Large intestine (tissue), 3 donors: ENCODE results near the gene DCUN1D2. TPM values are rescaled to one million over a fixed set of nuclear protein-coding genes. Genes with fewer than 3 reads are reported as not detected.

Experiments
- DNase-seq, 2 donors: peaks; one replicate each; pipeline versions ENCODE4 v3.0.0 to v3.0.0-alpha.2; 2013
- H3K27ac ChIP-seq: one replicate; pipeline ENCODE4 v1.5.1; 2013; ENCODE audit warnings: low read length
- H3K27me3 ChIP-seq: 2 replicates; pipeline ENCODE4 v1.6.1; 2013; ENCODE audit warnings: low read length; ENCODE audit not compliant: control insufficient read depth, insufficient read depth
- H3K36me3 ChIP-seq: 2 replicates; pipeline ENCODE4 v1.6.1; 2013; ENCODE audit warnings: low read length; ENCODE audit not compliant: control insufficient read depth, insufficient read depth
- H3K4me1 ChIP-seq: one replicate; pipeline ENCODE4 v1.6.1; 2013; ENCODE audit warnings: low read length; ENCODE audit not compliant: control insufficient read depth, insufficient read depth
- H3K4me3 ChIP-seq: one replicate; pipeline ENCODE4 v1.5.1; 2013; ENCODE audit warnings: low read length
- H3K9me3 ChIP-seq: one replicate; pipeline ENCODE4 v1.6.1; 2013; ENCODE audit warnings: mild to moderate bottlenecking, low read depth, low read length, moderate library complexity; ENCODE audit not compliant: control insufficient read depth
- WGBS: methylation state at CpG from one replicate; pipeline ENCODE4 v1.1.5; 2013; ENCODE audit warnings: low lambda C conversion rate; ENCODE audit not compliant: insufficient coverage; 5-methylcytosine and 5-hydroxymethylcytosine counted together
- polyA plus RNA-seq: library from polyadenylated mRNA; unstranded; fragments of 120-200 nt; gene quantifications from one replicate; pipeline ENCODE4 v1.2.1, GENCODE V29; 2013

Gene DCUN1D2
- polyA plus RNA-seq, 1 donor, result 17.8 TPM

DNA sequence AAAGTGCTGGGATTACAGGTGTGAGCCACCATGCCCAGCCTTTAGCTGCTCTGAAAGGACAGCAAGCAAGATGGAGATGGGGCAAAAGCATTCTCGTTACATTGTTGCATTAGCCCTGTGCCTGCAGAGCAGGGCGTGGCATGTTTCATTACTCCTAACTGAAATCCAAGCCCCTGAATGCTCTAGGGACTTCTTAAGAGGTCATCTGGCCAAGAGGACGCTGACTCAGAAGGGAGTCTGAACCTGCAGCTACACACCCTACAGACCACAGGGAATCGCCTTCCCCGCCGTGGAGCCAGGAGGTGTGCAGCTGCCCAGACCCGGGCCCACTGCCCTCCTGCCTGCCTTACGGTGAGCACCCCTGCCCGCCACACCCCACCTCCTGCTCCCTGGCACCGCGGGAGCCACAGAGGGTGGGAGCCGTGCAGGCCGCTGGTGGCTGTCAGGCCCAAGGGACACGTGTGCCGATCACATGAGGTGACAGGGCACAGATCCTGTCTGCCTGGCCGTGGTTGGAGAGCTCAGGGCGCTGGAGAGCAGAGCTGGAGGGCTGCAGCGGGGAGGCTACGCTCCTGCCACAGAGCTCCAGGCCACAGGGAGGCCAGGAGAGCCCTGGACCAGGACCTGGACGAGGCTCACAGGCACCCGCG lies 64.4 kb downstream of the DCUN1D2 start:
- Histone ChIP-seq H3K9me3 (no peaks in the 10 kb centered on the region), H3K4me1 (peaks cover 2% of the 10 kb centered on the region)
- WGBS, result no CpG with 5 or more reads among the region's 22 CpGs

DNA sequence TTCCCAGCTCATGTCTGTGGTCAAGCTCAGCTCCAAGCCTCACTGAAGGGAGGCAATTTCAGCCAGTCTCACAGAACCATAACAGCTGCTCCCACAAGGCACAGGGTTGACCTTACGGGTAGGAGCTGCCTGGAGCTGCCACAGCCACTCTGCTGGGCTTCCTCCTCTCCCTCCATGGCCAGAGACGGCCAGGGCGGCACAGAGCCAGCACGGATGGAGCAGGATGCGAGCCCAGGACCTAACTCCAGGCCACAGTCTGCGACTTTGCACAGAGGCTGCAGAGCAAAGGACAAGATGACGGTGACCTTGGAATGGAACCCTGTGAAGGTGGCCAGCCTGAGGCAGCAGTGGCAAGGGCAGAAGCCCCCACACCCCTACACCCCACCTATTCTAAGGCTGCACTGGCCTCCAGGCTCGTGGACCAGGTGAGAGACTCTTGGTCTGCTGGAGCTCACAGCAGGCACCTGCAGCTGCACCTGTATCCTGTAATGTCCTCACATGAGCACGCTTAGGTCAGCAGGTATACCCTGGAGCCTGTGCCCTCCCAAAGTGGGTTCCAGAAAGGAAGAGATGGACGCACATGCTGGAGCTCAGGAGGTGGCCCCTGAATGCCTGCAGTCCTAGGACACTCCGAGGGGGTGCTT lies 66.9 kb downstream of the DCUN1D2 start:
- H3K4me1 ChIP-seq, result peaks cover 2% of the 10 kb centered on the region
- DNase-seq, result no peak
- no peak overlapping the region for H3K4me3 ChIP-seq
- peaks cover under 1% of the 10 kb centered on the region for H3K27me3 ChIP-seq
- WGBS, result no CpG with 5 or more reads among the region's 11 CpGs
- H3K9me3 ChIP-seq, result no peaks in the 10 kb centered on the region
- no peaks in the 10 kb centered on the region for H3K36me3 ChIP-seq
- no peak overlapping the region for H3K27ac ChIP-seq

More for the DNA sequence above, 64.4 kb downstream of the DCUN1D2 start:
- Histone ChIP-seq H3K36me3 (no peaks in the 10 kb centered on the region), H3K27ac (no peak overlapping the region), H3K27me3 (no peaks in the 10 kb centered on the region), H3K4me3 (no peak overlapping the region)
- no peak for DNase-seq

DNA sequence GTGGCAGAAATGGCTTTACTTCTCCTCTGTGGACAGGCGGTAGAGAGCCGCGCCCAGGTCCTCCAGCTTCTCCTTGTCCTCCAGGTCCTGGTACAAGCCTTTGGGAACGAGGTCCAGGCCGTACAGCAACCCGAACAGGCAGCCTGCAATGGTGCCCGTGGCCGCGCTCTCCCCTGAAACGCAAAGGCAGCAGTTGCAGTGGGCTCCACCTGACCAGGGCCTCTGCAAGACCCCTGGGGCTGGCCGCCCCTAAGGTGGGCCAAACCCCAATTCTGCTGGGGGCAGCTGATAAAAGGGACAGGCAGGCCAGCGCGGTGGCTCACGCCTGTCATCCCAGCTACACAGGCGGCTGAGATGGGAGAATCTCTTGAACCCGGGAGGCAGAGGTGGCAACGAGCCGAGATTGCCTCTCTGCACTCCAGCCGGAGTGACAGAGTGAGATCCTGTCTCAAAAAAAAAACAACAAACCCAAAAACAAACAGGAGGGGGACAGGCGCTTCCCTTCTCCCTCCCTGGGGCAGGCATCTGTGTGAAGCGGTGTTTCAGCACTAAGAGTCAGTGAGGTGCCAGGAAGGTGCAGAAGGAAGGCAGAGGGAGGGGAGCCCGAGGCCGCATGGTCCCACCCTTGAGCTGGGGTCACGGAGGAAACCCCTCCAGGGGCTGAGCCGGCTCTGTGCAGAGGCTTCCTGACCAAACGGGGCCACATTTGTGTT lies 67.5 kb downstream of the DCUN1D2 start:
- DNase-seq, result no peak
- Histone ChIP-seq H3K27ac (peak overlapping the region; percentile 33), H3K4me1 (peaks cover 2% of the 10 kb centered on the region), H3K36me3 (no peaks in the 10 kb centered on the region), H3K4me3 (no peak overlapping the region), H3K9me3 (no peaks in the 10 kb centered on the region), H3K27me3 (peaks cover 6% of the 10 kb centered on the region)
- WGBS, result no CpG with 5 or more reads among the region's 26 CpGs

DNA sequence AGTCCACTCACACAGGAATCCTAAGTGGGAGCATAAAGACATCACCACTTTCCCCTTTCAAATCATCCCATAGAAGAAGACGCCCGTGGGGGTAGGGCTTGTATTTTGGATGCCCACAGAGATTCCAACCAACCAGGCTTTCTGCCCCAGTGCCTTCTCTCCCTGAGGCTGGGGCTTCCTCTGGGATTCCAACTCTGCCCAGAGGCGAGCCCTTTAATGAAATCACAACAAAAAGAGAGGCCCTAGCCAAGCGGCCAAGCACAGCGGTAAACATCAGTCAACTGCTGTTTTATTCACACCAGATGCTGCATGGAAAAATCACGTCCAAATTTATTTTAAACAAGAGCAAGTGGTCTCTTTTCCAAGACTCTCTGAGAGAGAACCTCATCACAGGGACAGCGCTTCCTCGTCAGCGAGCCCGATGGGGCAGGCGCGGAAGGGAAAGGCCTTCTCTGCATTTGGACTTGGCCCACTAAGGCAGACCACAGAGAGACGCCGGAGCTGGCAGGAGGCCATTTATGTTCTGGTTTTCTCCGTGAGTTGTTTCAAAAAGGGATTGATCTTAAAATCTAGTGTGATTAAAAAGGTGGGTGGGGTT lies 68.7 kb downstream of the DCUN1D2 start:
- DNase-seq, result peak; percentile 48
- Histone ChIP-seq H3K27me3 (peaks cover 16% of the 10 kb centered on the region), H3K36me3 (no peaks in the 10 kb centered on the region), H3K4me3 (no peak overlapping the region), H3K4me1 (peaks cover 2% of the 10 kb centered on the region), H3K9me3 (no peaks in the 10 kb centered on the region), H3K27ac (peak overlapping the region; percentile 35)
- WGBS, result 60% methylated on average over 2 of the region's 15 CpGs

DNA sequence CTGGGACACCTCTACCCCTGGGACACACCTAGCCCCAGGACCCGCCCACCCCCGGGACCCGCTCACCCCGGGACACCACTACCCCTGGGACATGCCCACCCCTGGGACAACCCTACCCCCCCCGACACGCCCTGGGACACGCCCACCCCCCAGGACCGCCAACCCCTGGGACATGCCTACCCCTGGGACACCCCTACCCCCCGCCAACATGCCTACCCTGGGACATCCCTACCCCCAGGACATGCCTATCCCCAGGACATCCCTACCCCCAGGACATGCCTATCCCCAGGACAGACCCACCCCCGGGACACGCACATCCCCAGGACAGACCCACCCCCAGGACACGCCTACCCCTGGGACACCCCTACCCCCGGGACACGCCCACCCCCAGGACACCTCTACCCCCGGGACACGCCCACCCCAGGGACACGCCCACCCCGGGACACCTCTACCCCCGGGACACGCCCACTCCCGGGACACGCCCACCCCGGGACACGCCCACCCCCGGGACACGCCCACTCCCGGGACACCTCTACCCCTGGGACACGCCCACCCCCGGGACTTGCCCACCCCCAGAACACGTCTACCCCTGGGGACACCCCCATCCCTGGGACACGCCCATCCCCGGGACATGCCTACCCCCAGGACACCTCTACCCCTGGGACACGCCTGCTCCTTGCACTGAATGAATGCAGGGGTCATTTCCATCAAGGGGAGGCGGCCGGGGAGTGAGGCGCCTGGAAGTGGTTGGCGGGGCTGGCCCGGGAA lies 69.5 kb downstream of the DCUN1D2 start:
- Histone ChIP-seq H3K27ac (peak overlapping the region; percentile 35), H3K36me3 (no peaks in the 10 kb centered on the region), H3K9me3 (no peaks in the 10 kb centered on the region), H3K4me1 (peaks cover 2% of the 10 kb centered on the region), H3K4me3 (no peak overlapping the region), H3K27me3 (peaks cover 16% of the 10 kb centered on the region)
- WGBS, result no CpG with 5 or more reads among the region's 38 CpGs
- no peak for DNase-seq

DNA sequence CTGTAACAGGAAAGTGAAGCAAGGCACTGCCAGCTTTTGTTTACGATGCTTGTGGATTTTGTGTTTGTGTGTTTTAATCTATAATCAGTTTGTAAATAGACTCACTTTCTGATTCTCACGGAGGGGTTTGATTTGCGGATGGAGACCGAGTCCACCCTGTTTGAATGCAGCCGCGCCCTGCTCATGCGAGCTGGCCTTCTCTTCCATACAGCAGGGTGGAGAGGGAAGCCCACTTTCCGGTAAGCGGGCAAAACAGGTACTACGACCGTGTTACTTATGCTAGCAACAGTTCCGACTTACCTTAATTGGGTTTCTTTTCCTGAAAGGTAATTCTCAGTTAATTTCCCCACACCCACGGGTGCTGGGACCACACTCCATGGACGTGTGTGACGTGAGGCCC lies 70.3 kb downstream of the DCUN1D2 start:
- no peaks in the 10 kb centered on the region for H3K36me3 ChIP-seq
- H3K27me3 ChIP-seq, result peaks cover 16% of the 10 kb centered on the region
- no CpG with 5 or more reads among the region's 15 CpGs for WGBS
- DNase-seq, result no peak
- no peaks in the 10 kb centered on the region for H3K9me3 ChIP-seq
- peaks cover 2% of the 10 kb centered on the region for H3K4me1 ChIP-seq
- H3K27ac ChIP-seq, result no peak overlapping the region
- no peak overlapping the region for H3K4me3 ChIP-seq

DNA sequence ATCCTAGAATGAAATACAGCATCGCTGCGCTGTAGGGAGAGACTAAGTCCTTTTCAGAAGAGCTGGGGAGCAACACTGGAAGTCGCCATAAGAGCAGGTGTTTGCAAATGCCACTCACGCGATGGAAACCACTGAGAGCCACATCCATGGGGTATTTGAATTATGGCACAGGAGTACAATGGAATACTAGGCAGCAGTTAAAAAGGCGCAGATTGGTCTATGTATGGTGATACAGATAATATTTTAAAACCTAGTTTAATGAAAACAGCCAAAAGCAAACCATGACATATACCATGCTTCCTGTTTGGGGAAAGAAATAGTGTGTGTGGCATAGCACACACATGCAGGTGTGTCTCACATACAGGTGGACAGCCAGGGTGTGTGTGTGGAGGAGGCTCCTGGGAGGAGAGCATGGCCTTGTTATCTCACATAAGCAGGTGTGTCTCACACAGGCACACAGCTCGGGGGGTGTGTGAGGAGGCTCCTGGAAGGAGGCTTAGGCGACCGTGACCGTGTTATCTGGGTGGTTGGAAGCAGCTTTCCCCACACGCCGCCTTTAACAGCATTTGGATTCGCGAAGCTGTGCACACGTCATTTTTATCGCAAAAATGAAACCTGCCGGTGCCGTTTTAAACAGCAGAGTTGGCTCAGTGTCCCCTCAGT lies 70.8 kb downstream of the DCUN1D2 start:
- H3K27ac ChIP-seq, result no peak overlapping the region
- peaks cover 16% of the 10 kb centered on the region for H3K27me3 ChIP-seq
- H3K36me3 ChIP-seq, result no peaks in the 10 kb centered on the region
- no peak for DNase-seq
- 60% methylated on average over 1 of the region's 18 CpGs for WGBS
- no peak overlapping the region for H3K4me3 ChIP-seq
- H3K9me3 ChIP-seq, result no peaks in the 10 kb centered on the region
- peaks cover 2% of the 10 kb centered on the region for H3K4me1 ChIP-seq

DNA sequence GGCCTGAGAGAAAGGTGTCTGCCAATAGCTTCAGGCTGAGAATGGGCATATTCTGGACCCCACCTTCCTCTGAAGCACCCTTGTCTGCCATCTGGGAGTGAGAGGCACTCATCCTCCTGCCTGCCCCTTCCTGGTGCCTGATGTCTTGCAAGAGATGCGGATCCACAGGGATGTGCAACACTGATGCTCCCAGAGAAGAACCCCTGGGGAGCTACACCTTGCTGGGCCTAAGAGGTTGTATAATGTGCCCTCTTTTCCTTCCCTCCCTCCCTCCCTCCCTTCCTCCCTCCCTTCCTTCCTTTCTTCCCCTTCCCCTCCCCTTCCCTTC lies 71.8 kb downstream of the DCUN1D2 start:
- no CpG with 5 or more reads among the region's 1 CpG for WGBS
- Histone ChIP-seq H3K9me3 (no peaks in the 10 kb centered on the region), H3K4me1 (peaks cover 2% of the 10 kb centered on the region), H3K36me3 (no peaks in the 10 kb centered on the region), H3K27ac (no peak overlapping the region), H3K27me3 (peaks cover 16% of the 10 kb centered on the region), H3K4me3 (no peak overlapping the region)
- DNase-seq, result no peak

DNA sequence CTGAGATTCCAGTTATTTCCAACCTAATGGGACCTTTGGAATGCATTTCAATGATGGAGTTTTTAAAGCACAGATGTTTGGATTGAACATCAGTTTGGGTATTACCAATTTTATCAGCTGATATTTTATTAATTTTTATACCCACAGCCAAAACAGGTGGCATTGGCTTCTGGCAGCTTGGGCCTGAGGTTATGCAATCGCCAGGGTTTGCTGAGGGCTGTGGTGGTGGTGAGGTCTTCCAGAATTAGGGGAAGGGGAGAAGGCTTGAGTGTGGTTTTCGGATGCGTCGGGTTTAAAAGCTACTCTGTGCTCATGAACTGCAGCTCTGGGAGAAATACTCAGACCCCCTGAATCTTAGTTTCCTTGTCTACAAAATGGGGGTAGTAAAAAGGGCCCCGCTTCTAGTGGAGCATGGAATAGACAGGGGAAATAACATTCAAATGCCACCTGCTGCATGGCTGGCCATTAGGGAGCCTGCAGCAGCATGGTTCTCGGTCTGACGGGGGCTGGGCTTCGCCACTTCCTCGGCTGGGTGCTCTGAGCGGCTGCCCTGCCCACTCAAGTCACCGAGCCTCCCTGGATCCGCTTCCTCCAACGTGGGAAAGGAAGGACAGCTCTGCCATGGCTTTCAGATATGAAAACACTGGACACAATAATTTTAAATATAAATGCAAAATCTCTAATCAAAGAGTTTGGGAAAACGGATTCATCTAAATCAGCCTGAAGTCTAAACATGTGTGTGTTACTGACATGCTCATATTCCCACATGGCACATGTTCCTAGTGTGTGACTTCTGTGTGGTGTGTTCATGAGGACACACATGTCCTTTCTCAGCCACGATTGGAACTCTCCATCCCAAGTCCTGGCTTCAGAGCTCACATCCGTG lies 72.4 kb downstream of the DCUN1D2 start:
- WGBS, result no CpG with 5 or more reads among the region's 16 CpGs
- no peaks in the 10 kb centered on the region for H3K9me3 ChIP-seq

More for the DNA sequence above, 72.4 kb downstream of the DCUN1D2 start:
- Histone ChIP-seq H3K27me3 (peaks cover 16% of the 10 kb centered on the region), H3K27ac (no peak overlapping the region), H3K36me3 (no peaks in the 10 kb centered on the region), H3K4me3 (no peak overlapping the region), H3K4me1 (peaks cover 2% of the 10 kb centered on the region)
- DNase-seq, result no peak
